MV-4-11 (cell line): Measurements from ENCODE around the gene MRGPRE.

Experiments
- DNase-seq: peaks from one replicate; lab custom pipeline; 2025; lab: John Stamatoyannopoulos, UW

The MRGPRE gene

GRCh38 chr11:3213659-3214419 lies 18.4 kb downstream of the MRGPRE start:
- DNase-seq, result no peak

GRCh38 chr11:3208272-3208671 lies 23.9 kb downstream of the MRGPRE start:
- no peak for DNase-seq

- no peak for DNase-seq
Observed at GRCh38 chr11:3207526-3208189, 24.6 kb downstream of the MRGPRE start.

GRCh38 chr11:3206922-3207204 lies 25.4 kb downstream of the MRGPRE start:
- DNase-seq, result no peak

- DNase-seq, result no peak
Observed at GRCh38 chr11:3206156-3206921, 25.9 kb downstream of the MRGPRE start.

- no peak for DNase-seq
Observed at GRCh38 chr11:3205261-3206155, 26.7 kb downstream of the MRGPRE start.

GRCh38 chr11:3204141-3205015 lies 27.8 kb downstream of the MRGPRE start:
- no peak for DNase-seq

- no peak for DNase-seq
Observed at GRCh38 chr11:3203221-3204043, 28.8 kb downstream of the MRGPRE start.

- DNase-seq, result no peak
Observed at GRCh38 chr11:3202759-3203158, 29.5 kb downstream of the MRGPRE start.

GRCh38 chr11:3202305-3202704 lies 29.9 kb downstream of the MRGPRE start:
- no peak for DNase-seq

GRCh38 chr11:3201677-3202181 lies 30.5 kb downstream of the MRGPRE start:
- DNase-seq, result no peak

GRCh38 chr11:3201112-3201581 lies 31.1 kb downstream of the MRGPRE start:
- no peak for DNase-seq

GRCh38 chr11:3200388-3201111 lies 31.7 kb downstream of the MRGPRE start:
- no peak for DNase-seq

- DNase-seq, result no peak
Observed at GRCh38 chr11:3199537-3200295, 32.5 kb downstream of the MRGPRE start.

GRCh38 chr11:3198815-3199214 lies 33.4 kb downstream of the MRGPRE start:
- DNase-seq, result no peak

- no peak for DNase-seq
Observed at GRCh38 chr11:3197878-3198528, 34.2 kb downstream of the MRGPRE start.

- no peak for DNase-seq
Observed at GRCh38 chr11:3197044-3197695, 35.0 kb downstream of the MRGPRE start.
